Natural killer cell (primary cell): Measurements from ENCODE around the gene CNPY1. TPM values are rescaled to one million over a fixed set of nuclear protein-coding genes. Genes with fewer than 3 reads are reported as not detected.

Experiments used
- ATAC-seq, 3 donors: fragments of 150-1000 bp in 2 of 3; fragments of 200-7000 bp in 1 of 3; cut with Tn5 transposase; 1 replicate in 1 of 3; 2 replicates in 2 of 3; pipeline ENCODE4 v1.10.0; 2021; ENCODE audit warnings: mild to moderate bottlenecking in 2 of 3, moderate library complexity in 2 of 3
- DNase-seq, 2 donors: peaks; one replicate each; pipeline versions ENCODE4 v3.0.0 to v3.0.0-alpha.2; 2013 to 2021; ENCODE audit warnings: mixed read lengths in 1 of 2
- H3K27ac ChIP-seq: one replicate; pipeline ENCODE4 v1.5.1; 2013; ENCODE audit warnings: mild to moderate bottlenecking, low read length
- H3K27me3 ChIP-seq: one replicate; pipeline ENCODE4 v1.6.1; 2013; ENCODE audit warnings: low read length; ENCODE audit not compliant: control insufficient read depth, insufficient read depth
- H3K36me3 ChIP-seq: one replicate; pipeline ENCODE4 v1.6.1; 2013; ENCODE audit warnings: low read length; ENCODE audit not compliant: control insufficient read depth, insufficient read depth
- H3K4me1 ChIP-seq: one replicate; pipeline ENCODE4 v1.6.1; 2013; ENCODE audit warnings: low read length; ENCODE audit not compliant: control insufficient read depth, insufficient read depth
- H3K4me3 ChIP-seq: one replicate; pipeline ENCODE4 v1.5.1; 2013; ENCODE audit warnings: low read length
- H3K9me3 ChIP-seq: one replicate; pipeline ENCODE4 v1.6.1; 2013; ENCODE audit warnings: low read length; ENCODE audit not compliant: control insufficient read depth, insufficient read depth
- H3K27ac Mint-ChIP-seq, 2 donors: one replicate each; pipeline ENCODE4 v1.8.0; 2022; ENCODE audit warnings: mild to moderate bottlenecking in 2 of 2, mixed read lengths in 2 of 2, moderate library complexity in 1 of 2
- H3K27me3 Mint-ChIP-seq, 2 donors: one replicate each; pipeline ENCODE4 v1.8.0; 2022; ENCODE audit warnings: low read depth in 2 of 2, mixed read lengths in 2 of 2
- H3K36me3 Mint-ChIP-seq: one replicate; pipeline ENCODE4 v1.8.0; 2022; ENCODE audit warnings: mixed read lengths
- H3K4me1 Mint-ChIP-seq, 2 donors: one replicate each; pipeline ENCODE4 v1.8.0; 2022; ENCODE audit warnings: mixed read lengths in 2 of 2
- H3K4me3 Mint-ChIP-seq: one replicate; pipeline ENCODE4 v1.8.0; 2022; ENCODE audit warnings: mild to moderate bottlenecking, moderate library complexity, mixed read lengths
- H3K9me3 Mint-ChIP-seq, 2 donors: one replicate each; pipeline ENCODE4 v1.8.0; 2022; ENCODE audit warnings: mixed read lengths in 2 of 2
- CTCF ChIP-seq: fragments of 200-600 bp; IDR thresholded peaks from one replicate; pipeline ENCODE4 v1.8.0; 2022; ENCODE audit warnings: antibody characterized with exemption
- WGBS: methylation state at CpG from one replicate; pipeline ENCODE4 v1.1.7; 2013; ENCODE audit warnings: missing lambda C conversion rate; ENCODE audit not compliant: insufficient coverage; 5-methylcytosine and 5-hydroxymethylcytosine counted together
- intact Hi-C: fragments of 100-400 bp; cut with micrococcal nuclease; formaldehyde crosslinking; loops from one replicate; pipeline ENCODE4 v1.14.2; 2022
- total RNA-seq, 4 donors: library from RNA; stranded (reverse); fragments of 120-200 nt in 1 of 4; gene quantifications; one replicate each; pipeline versions ENCODE4 v1.2.3 to v1.2.4, GENCODE V29; 2013 to 2022

Gene CNPY1
- total RNA-seq, 3 donors from 2014 or later (not counting 1 experiment from before 2014, with no cell fraction given) = not detected

- ATAC-seq (no peak), DNase-seq (no peak)
- Mint-ChIP-seq H3K27me3 (peaks cover 61 to 78% of the 10 kb centered on the region in 2 donors), H3K27ac (no peak overlapping the region), H3K36me3 (no peaks in the 10 kb centered on the region), H3K4me3 (no peak overlapping the region), H3K4me1 (peaks cover 12 to 14% of the 10 kb centered on the region in 2 donors), H3K9me3 (no peaks in the 10 kb centered on the region)
- no peaks in the 10 kb centered on the region for H3K36me3 ChIP-seq
- H3K4me1 ChIP-seq = peaks cover 12% of the 10 kb centered on the region
- WGBS = 40% methylated on average over 1 of the region's 4 CpGs
- H3K27ac ChIP-seq = no peak overlapping the region
- H3K4me3 ChIP-seq = no peak overlapping the region
- TF ChIP-seq CTCF = no peak
- no peaks in the 10 kb centered on the region for H3K9me3 ChIP-seq
- intact Hi-C loops = no loop called here
- peaks cover 55% of the 10 kb centered on the region for H3K27me3 ChIP-seq
Measured at GRCh38 chr7:155512246-155512887, 34.0 kb downstream of the CNPY1 start.

GRCh38 chr7:155511702-155511996, 34.7 kb downstream of the CNPY1 start:
- ATAC-seq (no peak), DNase-seq (no peak)
- peaks cover 12% of the 10 kb centered on the region for H3K4me1 ChIP-seq
- no peak overlapping the region for H3K27ac Mint-ChIP-seq
- H3K36me3 ChIP-seq = no peaks in the 10 kb centered on the region
- peaks cover 68 to 78% of the 10 kb centered on the region in 2 donors for H3K27me3 Mint-ChIP-seq
- H3K27ac ChIP-seq = no peak overlapping the region
- peaks cover 62% of the 10 kb centered on the region for H3K27me3 ChIP-seq
- no peak overlapping the region for H3K4me3 ChIP-seq
- H3K9me3 ChIP-seq = no peaks in the 10 kb centered on the region
- 27% methylated on average over 5 of the region's 5 CpGs for WGBS
- intact Hi-C loops = no loop called here
- H3K36me3 Mint-ChIP-seq = no peaks in the 10 kb centered on the region
- H3K4me1 Mint-ChIP-seq = peaks cover 18 to 21% of the 10 kb centered on the region in 2 donors
- no peaks in the 10 kb centered on the region for H3K9me3 Mint-ChIP-seq
- no peak for TF ChIP-seq CTCF
- no peak overlapping the region for H3K4me3 Mint-ChIP-seq

- 4% methylated on average over 3 of the region's 6 CpGs for whole genome bisulfite sequencing
- peaks cover 67% of the 10 kb centered on the region for H3K27me3 ChIP-seq
- no peak for TF ChIP-seq CTCF
Measured at GRCh38 chr7:155510975-155511701, 35.2 kb downstream of the CNPY1 start.

More at GRCh38 chr7:155510975-155511701, 35.2 kb downstream of the CNPY1 start:
- Histone ChIP-seq H3K4me1 (peaks cover 12% of the 10 kb centered on the region), H3K4me3 (no peak overlapping the region), H3K9me3 (no peaks in the 10 kb centered on the region), H3K36me3 (no peaks in the 10 kb centered on the region), H3K27ac (no peak overlapping the region)
- intact Hi-C loops = no loop called here
- no peaks in the 10 kb centered on the region for H3K9me3 Mint-ChIP-seq
- peaks cover 19 to 24% of the 10 kb centered on the region in 2 donors for H3K4me1 Mint-ChIP-seq
- H3K4me3 Mint-ChIP-seq = no peak overlapping the region
- peaks cover 72 to 83% of the 10 kb centered on the region in 2 donors for H3K27me3 Mint-ChIP-seq
- no peak overlapping the region for H3K27ac Mint-ChIP-seq
- ATAC-seq (no peak), DNase-seq (no peak)
- H3K36me3 Mint-ChIP-seq = no peaks in the 10 kb centered on the region
